HG02970 (cell line): ENCODE measurements around the gene FBXO45.
"Not testable (repeated sequence)": the region's sequence is repeated elsewhere in the genome, so short reads cannot be mapped to it uniquely, and the experiment has no call there.

ENCODE experiments used
- ATAC-seq: cut with Tn5 transposase; IDR thresholded peaks from one replicate; pipeline ENCODE4 v1.9.1; 2021; ENCODE audit warnings: mild to moderate bottlenecking, moderate library complexity, moderate number of reproducible peaks; ENCODE audit not compliant: unreplicated experiment, low FRiP score

Gene FBXO45

DNA sequence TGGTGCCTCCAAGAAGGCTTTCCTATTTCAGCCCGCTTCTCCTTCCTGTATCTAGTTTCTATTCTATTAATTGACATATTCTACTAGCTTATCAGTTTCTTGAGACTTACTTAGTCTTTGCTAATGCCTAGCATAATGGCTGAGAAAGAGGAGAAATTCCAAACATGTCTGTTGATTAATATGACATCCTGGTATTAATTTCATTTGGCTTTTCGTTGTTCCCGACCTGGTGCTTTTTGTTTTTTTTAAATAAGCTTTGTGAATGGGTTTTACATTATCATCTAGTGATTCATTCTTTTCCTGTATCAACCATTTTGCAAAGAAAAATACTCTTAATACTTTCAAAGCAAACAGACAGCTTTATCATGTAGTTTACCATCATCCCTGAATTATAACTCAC is 13.2 kb upstream of the FBXO45 start:
- ATAC-seq: no peak

DNA sequence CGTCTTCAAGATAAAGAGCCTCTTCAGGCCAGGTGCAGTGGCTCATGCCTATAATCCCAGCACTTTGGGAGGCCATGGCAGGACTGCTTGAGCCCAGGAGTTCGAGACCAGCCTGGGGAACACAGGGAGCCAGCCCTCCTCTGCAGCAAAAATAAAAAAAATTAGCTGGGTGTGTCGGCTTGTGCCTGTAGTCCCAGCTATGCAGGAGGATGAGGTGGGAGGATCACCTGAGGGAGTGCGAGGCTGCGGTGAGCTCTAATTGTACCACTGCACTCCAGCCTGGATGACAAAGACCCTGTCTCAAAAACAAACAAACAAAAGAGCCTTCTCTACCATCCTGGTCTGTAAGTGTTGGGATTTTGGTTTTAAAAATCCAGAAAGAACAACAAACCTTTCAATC is 11.2 kb upstream of the FBXO45 start:
- no peak for ATAC-seq

DNA sequence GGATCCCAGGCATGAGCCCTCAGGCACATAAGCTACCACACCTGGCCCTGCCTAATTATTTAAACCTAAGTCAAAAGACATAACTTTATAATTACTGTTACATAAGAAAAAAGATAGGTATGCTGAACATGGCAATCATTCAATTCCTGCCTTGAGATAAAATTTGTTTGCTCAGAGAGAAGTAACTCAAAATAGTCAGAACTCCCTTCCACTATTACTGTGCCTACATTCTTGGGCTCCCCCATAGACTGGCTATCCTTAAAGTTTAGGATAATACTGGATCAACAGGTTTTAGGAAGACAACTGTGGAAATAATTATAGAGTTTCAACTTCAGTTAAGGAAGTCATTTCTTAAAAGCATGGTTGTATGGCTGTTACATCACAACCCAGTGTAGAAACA is 10.0 kb upstream of the FBXO45 start:
- ATAC-seq: no peak

DNA sequence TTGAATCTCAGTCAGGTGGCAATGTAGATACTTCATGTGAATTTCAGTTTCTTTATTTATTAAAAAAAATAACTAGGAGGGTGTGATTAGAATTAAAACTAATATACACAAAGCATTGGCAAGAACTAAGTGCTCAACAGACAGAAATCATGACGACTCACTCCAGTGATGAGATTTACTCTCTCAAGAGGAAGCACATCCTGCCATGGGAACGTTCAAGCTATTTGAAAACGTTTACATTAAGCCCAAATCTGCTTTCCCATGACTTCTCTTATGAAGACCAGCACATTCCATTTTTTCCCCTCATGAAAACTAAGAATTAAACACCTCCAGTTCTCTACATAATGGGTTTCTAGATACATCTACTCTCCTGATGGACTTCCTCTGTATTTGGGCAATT is 8.6 kb upstream of the FBXO45 start:
- ATAC-seq: no peak

DNA sequence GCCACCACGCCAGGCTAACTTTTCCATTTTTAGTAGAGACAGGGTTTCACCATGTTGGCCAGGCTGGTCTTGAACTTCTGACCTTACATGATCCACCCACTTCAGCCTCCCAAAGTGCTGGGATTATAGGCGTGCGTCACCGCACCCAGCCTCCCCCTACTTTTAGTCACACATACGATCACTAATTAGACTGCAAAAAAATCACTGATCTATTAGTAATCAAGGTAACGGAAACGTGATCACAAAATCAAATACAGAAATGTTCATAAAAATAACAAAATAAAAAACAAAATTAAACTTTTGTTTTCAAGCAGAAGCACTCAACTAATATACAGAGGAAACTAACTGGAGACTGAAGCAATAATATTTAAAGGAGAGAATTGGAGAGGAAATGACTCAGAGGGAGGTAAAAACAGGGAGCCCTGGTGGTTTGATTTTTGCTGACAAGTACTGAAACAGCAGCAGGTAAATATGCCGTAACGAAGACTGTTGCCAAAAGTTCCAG is 4.7 kb upstream of the FBXO45 start:
- no peak for ATAC-seq

DNA sequence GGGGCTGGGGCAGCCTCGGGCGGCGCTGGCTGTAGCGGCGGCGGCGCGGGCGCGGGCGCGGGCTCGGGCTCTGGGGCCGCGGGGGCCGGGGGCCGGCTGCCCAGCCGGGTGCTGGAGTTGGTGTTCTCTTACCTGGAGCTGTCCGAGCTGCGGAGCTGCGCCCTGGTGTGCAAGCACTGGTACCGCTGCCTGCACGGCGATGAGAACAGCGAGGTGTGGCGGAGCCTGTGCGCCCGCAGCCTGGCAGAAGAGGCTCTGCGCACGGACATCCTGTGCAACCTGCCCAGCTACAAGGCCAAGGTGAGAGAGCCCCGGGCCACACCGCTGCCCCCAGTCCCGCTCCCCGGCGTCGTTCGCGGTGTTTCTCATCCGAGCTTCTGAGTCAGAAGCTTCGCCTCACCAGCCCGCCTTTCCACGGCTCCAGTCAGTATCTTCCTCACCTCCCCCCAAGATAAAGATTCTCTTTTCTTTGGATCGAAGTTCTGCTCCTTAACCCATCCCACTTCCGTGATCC is 600 bp downstream of the FBXO45 start:
- peak; percentile 28 for ATAC-seq

DNA sequence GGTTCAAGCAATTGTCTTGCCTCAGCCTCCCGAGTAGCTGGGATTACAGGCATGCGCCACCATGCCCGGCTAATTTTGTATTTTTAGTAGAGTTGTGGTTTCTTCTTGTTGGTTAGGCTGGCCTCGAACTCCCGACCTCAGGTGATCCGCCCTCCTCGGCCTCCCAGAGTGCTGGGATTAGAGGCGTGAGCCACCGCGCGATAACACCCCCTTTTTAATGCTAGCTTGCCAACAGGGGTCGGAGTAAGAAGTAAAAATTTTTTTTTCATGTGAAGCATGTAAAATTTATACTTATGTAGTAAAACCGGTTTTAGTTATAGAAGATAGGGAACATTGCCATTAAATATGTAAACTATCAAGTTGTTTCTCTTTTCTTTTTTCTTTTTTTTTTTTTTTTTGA is 1.9 kb downstream of the FBXO45 start:
- not testable (repeated sequence) for ATAC-seq

DNA sequence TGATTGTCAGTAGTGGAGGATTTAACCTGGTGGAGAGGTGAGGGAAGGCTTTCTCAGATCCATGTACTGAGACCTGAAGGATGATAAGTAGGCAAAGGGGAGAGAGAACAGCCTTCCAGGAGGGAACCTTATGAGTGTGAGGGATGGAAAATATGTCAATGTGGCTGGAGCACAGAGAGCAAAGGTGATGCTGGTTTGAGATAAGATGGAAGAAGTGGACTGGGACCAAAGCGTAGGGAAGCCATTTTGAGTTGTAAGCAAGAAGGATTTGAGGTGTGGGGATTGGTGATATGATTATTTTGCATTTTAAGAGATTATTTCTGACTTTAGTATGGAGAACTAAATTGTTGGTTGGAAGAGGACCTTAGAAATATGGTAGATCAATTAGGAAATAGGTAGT is 3.9 kb downstream of the FBXO45 start:
- no peak for ATAC-seq

DNA sequence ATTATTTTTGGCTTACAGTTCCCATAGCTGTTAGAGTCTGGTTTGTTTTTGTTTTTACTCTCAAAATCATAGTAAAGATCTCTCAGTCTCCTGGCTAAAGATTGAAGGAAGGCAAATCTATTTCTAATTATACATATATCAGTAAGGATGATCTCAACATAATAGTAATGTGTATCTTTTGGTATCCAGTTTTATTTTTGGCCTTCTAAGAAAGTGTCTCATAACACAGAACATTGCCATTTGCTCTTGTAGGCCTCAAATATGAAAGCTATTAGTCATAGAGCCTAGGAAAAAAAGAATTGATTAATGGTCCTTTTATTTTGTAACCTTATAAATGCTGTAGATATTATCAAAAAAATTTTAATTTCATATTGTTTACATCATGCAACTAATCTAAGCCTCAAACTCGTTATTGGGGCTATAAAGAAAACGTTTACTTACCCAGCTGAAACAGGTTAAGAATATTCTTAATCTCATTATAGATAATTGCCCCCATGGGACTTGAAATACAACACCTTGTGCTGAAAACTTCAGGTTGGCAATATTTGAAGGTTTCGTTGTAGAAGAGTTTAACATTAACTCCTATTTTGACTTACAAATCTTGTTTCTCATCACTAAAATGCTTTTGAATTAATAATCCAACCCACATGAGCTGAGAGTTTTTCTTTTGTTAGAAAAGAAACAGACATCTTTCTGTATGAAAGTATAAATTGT is 16.7 kb downstream of the FBXO45 start:
- no peak for ATAC-seq

DNA sequence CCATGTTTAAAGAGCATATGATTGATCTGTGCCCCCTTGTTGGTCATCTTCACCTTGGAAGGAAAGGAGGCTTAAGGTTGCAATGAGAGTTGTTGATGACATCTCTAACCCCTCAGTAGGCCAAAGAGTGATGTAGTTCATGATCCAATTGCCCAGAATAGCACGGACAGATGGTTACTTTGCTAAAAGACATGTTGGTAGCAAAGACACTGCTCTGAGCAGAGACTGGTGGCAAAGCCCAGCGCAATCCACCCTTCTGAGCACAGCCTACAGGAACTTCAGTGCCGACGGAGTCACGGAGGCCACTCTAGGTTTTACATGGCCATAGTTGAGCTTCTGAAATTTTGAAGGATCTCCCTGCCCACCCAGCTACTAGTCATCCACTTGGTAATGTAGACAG is 21.8 kb downstream of the FBXO45 start:
- ATAC-seq: no peak

DNA sequence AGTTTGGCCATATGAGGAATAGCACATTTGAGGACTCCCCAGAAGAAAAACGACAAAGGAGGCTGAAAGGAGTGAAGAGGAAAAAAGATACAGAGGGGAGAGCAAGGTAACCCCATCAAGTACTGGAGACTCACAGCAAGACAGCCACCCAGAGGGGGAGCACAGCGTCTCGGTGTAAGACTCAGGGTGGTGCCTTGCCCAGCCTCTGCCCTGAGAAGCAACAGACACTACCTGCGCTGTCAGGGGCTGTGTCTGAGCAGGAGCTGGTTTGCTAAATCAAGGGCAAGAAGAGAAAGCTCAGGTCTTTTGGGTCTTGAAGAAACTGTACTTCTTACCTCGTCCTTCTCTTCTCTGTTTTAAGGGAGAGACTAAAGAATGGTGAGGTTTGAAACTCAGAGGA is 27.9 kb downstream of the FBXO45 start:
- ATAC-seq: no peak

DNA sequence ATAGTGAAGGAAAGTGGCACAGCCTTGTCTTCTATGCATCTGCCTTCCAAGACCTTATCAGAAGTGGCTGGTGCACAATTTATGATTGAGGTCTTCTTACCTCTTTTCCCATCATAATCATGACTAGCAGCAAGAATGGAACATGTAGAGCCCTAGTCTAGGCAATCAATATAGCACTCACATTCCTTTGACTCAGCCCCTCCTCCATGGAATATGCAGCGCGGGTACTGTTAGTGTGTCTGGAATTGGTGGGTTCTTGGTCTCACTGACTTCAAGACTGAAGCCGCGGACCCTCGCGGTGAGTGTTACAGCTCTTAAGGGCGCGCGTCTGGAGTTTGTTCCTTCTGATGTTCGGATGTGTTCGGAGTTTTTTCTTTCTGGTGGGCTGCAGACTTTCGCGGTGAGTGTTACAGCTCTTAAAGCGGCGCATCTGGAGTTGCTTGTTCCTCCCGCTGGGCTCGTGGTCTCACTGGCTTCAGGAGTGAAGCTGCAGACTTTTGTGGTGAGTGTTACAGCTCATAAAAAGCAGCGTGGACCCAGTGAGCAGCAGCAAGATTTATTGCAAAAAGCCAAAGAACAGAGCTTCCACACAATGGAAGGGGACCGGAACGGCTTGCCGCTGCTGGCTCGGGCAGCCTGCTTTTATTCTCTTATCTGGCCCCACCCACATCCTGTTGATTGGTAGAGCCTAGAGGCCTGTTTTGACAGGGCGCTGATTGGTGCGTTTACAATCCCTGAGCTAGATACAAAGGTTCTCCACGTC is 29.7 kb downstream of the FBXO45 start:
- not testable (repeated sequence) for ATAC-seq

DNA sequence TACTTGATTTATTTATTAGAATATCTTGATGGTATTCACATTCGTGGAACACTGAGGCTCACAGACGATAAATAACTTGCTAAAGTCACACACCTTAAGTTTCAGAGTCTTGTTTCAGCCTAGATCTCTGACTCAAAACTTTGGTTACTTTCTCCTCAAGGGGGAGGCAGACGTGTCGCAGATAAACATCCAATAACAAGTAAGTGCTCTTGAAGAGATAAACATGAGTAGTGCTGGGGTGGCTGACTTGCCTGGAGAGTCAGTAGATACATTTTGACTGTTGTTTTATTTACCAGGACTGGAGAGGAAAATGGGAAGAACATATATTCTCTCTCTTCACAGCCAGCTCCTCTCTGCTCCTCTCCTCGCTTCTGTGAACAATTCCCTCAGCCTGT is 31.3 kb downstream of the FBXO45 start:
- no peak for ATAC-seq

DNA sequence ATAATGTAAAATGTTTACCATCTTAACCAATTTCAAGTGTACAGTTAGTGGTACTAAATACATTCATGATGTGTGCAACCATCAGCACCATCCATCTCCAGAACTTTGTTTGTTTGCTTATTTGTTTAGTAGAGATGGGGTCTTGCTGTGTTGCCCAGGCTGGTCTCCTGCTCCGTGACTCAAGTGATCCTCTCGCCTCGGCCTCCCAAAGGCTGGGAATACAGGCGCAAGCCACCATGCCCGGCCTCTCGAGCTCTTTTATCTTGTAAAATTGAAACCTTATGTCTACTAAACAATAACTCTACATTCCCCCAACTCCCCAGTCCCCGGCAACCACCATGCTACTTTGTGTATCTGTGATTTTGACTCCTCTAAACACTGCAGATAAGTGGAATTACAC is 31.9 kb downstream of the FBXO45 start:
- ATAC-seq: no peak

DNA sequence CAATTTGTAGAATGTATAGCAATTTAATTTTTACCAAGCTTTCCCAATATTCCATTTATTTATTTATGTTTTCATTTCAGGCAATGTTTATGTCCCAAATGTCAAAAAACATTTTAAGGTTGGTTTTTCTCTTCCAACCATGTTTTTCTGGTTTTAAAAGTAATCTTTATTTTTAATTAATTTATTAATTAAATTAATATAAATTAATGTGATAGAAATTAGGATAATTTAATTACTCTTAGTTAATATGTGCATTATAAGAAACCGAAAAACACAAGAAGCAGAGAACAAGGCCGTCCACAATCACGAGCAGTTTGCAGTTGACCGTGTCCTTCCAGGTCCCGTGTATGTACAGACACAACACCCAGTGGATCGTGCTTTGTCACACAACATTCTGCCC is 34.2 kb downstream of the FBXO45 start:
- no peak for ATAC-seq

DNA sequence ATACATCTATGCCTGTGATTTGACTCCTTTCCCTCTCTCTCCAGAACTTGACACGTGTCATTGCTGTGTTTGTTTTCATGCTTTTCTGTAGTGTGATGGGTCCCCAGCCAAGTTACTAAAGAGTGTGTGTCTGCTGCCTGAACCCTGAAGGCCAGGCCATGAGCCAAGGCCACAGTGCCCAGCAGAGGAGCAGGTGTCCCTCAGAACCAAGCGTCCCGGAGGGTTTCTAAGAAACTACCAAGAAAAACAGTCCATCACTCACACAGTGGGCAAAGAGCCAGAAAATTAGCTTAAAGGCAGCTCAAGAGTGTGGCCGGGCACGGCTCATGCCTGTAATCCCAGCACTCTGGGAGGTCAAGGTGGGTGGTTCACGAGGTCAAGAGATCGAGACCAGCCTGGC is 35.2 kb downstream of the FBXO45 start:
- ATAC-seq: no peak

DNA sequence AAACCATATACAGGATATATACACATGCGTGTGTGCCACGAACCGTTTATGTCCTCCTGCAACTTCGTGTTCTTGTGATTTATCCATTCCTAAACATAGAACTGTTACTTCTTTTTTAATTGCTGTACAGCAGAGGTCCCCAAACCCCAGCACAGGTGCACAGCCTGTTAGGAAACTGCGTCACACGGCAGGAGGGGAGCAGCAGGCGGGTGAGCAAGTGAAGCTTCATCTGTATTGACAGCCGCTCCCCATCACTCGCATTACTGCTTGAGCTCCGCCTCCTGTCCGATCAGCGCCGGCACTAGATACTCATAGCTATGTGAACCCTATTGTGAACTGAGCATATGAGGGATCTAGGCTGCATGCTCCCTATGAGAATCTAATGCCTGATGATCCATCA is 36.1 kb downstream of the FBXO45 start:
- no peak for ATAC-seq

DNA sequence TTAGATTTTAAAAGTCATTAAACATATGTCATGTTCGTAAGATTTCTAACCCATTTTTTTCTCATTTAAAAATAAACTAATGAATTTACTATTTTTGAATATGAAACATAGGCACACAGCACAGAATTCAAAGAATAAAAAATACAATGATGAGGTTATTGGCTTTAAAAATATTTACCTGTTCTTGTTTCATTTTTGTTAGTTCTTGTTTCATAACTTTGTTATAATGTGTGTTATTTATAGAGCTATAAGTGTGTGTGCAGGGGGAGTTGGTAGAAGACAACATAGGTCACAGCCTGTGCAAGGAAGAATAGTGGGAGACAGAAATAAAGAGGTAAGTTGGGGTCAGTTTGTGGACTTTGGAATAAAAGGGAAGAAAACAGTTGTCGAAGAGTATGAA is 40.2 kb downstream of the FBXO45 start:
- ATAC-seq: no peak

DNA sequence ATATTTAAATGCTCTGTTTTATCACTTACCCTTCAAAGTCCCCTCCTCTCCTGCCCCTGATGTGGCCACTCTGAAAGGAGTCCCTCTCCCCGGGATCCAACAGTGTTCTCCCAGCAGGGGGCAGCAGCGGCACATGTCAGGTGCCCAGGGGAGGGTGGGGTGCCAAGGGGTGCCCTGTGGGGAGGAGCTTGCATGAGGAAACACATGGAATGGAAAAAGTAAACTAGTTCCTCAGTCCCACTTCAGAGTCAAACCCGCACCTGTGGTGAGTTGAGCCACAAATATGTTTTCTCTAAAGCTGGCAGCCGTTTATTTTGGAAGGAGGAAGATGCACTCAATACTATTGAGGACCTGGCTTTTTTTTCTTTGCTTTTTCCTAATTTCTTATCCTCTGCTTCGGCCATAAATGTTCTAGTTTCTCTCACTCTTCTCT is 40.9 kb downstream of the FBXO45 start:
- peak; percentile 54 for ATAC-seq

DNA sequence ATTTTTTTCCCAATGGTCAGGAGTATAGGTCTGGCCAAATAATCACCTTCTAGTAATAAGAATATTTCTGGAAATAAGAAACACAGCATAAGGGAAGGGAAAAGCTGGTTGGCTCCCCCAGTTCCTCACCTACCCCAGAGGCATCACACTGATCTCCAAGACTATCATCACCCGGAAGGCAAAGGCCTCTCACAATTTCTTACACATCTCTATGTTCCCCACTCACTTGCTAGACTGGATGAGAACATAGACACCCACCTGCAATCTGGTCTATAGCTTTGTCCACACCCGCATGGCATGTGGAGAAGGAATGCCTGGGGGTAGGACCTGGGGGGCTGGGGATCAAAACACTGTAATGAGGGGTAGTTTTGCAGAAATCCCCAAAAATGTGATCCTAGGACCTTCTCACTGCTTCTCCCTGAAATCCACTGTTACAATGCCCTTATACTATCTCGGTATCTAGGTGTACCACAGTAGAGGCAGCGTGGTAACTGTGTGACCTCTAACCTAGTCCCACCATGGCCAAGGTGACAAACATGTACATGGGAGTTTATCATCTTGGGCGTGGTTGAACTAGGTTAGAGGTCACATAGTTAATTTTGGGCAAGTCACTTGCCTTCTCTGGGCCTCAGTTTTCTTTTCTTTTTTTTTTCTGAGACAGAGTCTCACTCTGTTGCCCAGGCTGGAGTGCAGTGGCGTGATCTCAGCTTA is 41.5 kb downstream of the FBXO45 start:
- ATAC-seq: no peak
